Femur (tissue), 1 donor: ENCODE results near the gene ZNF174.

ENCODE experiments used
- DNase-seq: peaks from one replicate; pipeline ENCODE4 v3.0.0-alpha.2; 2017

ZNF174 gene

GRCh38 chr16:3444032-3444388, 43.0 kb downstream of the ZNF174 start:
- peak; percentile 38 for DNase-seq

GRCh38 chr16:3454093-3454492, 53.1 kb downstream of the ZNF174 start:
- no peak for DNase-seq

GRCh38 chr16:3454631-3455147, 53.7 kb downstream of the ZNF174 start:
- no peak for DNase-seq

- peak; percentile 94 for DNase-seq
Measured at GRCh38 chr16:3457434-3458252, 56.6 kb downstream of the ZNF174 start.

- peak; percentile 38 for DNase-seq
Measured at GRCh38 chr16:3458278-3458851, 57.4 kb downstream of the ZNF174 start.

- no peak for DNase-seq
Measured at GRCh38 chr16:3458852-3459361, 57.9 kb downstream of the ZNF174 start.
